Right lung (tissue), 5 donors: ENCODE data around the gene TUBAL3. TPM values are rescaled to one million over a fixed set of nuclear protein-coding genes. Genes with fewer than 3 reads are reported as not detected.
"Not testable (repeated sequence)": the region's sequence is repeated elsewhere in the genome, so short reads cannot be mapped to it uniquely, and the experiment has no call there.

ENCODE experiments used
- DNase-seq, 2 donors: peaks; one replicate each; pipeline ENCODE4 v3.0.0-alpha.2; 2013
- polyA plus RNA-seq, 5 donors: library from polyadenylated mRNA; unstranded; fragments of 120-200 nt; gene quantifications; one replicate each; pipeline versions ENCODE4 v1.2.1 to v1.2.3, GENCODE V29; 2013; ENCODE audit warnings: inconsistent platforms in 1 of 5, low replicate concordance in 1 of 5; ENCODE audit not compliant: insufficient read length in 5 of 5, insufficient read depth in 1 of 5

Gene TUBAL3
- polyA plus RNA-seq, 5 donors, result 0.09 TPM; not detected in 4

DNA sequence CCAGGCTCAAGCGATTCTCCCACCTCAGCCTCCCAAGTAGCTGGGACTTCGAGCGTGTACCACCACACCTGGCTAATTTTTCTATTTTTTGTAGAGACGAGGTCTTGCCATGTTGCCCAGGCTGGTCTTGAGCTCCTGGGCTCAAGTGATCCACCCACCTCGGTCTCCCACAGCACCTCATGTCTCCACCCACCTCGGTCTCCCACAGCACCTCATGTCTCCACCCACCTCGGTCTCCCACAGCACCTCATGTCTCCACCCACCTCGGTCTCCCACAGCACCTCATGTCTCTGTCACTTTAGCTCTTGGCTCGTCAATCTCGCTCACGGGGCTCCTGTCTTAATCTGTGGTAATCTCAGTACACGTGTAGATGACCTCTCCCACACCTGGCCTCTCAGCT, 24.2 kb downstream of the TUBAL3 start:
- DNase-seq, result not testable (repeated sequence)

- not testable (repeated sequence) for DNase-seq
These were observed 25.4 kb downstream of the TUBAL3 start for GRCh38 chr10:5379202-5379601.

DNA sequence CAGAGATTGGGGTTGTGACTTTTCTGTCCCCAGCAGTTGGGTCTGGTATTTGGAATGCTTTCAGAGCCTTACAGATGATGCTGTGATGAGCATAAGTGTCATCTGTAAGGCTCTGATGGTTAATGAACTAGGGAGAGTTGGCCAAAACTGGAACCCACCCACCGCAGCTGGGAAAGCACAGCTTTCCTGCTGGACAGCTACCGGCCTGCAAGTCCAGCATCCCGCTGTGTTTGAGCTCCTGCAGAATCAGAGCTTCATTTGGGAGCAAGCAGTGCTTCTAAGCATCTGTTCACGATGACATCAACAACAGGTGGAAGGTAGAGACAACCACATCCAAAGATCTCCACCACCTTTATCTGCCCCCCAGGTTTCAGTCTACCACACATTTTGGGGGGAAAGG, 28.2 kb downstream of the TUBAL3 start:
- DNase-seq, result no peak

- no peak for DNase-seq
These were observed 30.6 kb downstream of the TUBAL3 start for GRCh38 chr10:5373891-5374611.

DNA sequence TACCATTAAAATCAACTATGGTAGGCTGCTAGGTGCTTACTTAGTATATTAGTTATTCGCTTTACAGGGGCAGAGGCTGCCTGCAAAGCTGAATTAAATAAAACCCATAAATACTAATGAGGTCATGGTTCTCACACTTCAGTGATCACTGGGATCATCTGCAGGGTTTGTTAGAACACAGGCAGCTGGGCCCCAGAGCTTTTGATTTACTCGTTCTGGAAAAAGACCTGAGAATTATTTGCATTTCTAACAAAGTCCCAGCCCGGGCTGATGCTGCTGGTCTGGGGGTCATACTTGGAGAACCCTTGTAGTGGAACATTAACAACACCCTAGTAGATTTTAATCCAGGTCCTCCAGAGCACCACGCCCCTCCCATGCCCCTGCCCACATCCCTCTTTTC, 31.3 kb downstream of the TUBAL3 start:
- no peak for DNase-seq

DNA sequence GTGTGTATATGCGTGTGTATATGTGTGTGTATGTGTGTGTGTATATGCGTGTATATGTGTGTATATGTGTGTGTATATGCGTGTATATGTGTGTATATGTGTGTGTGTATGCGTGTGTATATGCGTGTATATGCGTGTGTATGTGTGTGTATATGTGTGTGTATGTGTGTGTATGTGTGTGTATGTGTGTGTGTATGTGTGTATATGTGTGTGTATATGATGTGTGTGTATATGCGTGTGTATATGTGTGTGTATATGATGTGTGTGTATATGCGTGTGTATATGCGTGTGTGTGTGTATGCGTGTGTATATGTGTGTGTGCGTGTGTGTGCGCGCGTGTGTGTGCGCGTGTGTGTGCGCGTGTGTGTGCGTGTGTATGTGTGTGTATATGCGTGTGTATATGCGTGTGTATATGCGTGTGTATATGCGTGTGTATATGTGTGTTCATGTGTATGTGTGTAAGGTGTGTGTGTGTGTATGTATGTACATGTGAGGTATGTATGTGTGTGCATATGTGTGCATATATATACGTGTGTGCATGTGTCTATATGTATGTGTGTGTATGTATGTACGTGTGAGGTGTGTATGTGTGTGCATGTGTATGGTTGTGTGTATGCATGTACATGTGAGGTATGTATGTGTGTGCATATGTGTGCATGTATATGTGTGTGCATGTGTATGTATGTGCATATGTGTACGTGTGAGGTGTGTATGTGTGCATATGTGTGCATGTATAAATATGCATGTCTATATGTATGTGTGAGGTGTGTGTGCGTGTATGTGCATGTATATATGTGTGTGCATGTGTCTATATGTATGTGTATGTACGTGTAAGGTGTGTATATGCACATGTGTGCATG, 33.9 kb downstream of the TUBAL3 start:
- no peak for DNase-seq

GRCh38 chr10:5369362-5370158, 35.1 kb downstream of the TUBAL3 start:
- DNase-seq, result no peak

DNA sequence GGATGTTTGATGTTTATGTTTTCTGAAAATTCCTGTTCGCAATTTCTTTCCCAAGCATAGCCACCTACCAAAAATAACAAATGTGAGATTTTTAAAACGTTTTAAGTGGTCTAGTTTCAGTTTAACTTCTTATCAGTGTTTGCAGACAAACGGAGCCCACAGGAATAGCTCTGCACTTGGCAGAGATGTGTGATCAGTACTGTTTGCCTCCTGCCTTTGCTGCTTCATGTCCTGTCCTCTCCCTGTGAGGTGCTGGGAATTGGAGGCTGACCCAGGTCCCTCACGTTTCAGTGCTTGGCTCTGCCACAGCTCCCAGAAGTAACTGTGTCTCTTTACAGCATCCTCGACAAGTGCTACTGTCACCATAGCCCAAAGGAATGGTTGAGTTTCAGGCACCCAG, 38.7 kb downstream of the TUBAL3 start:
- DNase-seq, result no peak

DNA sequence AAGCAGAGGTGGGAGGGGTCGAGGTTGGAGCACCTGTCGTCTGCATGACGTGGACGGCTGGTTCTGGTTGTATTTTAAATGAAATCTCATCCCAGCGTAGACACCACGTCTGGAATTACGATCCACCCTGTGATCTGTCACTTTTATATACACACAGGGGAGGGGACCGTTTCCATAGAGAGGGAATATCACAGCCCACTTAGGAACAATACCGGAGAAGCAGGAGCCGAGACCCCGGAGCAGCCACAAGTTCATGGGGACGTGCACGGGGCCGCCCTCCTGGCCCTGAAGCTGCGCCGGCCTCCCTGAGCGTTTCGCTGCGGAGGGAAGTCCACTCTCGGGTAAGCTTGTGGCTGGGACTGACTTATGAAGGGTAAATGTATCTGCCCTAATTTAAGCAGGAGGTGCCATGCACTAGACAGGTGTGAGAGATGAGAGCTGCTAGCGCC, 39.7 kb downstream of the TUBAL3 start, which contains the start of gene UCN3:
Gene UCN3 (plus strand): TSS at position 77 of the 449 bp plus-strand sequence. CDS start 8,755 bp downstream, outside the sequence.
- DNase-seq, result no peak

GRCh38 chr10:5364374-5364773, 40.3 kb downstream of the TUBAL3 start:
- no peak for DNase-seq

DNA sequence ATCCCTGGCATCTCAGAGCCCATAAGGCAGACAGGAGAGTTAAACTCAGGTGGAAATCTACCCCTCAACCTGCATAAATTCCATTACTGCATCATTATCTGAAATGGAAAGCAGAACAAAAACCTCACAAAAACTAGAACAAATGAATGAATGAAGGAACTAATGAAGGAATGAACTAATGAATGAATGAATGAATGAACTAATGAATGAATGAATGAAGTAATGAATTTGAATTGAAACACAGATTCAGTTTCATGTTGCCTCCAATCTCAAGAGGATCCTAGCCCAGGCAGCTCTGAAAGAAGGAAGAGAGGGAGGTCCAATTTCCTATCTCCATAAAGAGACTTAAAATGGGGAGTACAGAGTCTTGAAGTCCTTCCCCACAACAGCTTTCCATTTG, 41.8 kb downstream of the TUBAL3 start:
- DNase-seq, result no peak

DNA sequence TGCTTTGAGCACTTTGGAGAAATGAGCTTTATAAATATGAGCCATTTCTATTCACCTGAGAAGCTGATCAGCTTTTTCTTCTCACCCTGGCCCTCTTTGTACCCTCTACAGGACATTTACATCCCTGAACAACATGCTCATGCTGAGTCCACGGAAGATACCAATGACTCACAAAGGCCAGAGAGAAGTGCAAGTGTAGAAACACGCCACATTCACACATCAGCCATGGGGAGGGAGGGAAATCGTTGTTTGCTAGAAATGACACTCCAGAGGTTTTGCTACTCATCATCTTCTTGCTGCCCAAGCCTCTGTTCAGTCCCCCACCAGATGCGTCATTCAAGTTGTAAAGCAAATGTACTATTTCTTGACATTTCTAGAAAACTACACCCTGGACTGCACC, 42.7 kb downstream of the TUBAL3 start:
- no peak for DNase-seq

- no peak for DNase-seq
These were observed 44.2 kb downstream of the TUBAL3 start for GRCh38 chr10:5360318-5360915.

- no peak for DNase-seq
These were observed 48.3 kb downstream of the TUBAL3 start for GRCh38 chr10:5356302-5356763.

GRCh38 chr10:5355594-5356301, 48.9 kb downstream of the TUBAL3 start:
- no peak for DNase-seq

DNA sequence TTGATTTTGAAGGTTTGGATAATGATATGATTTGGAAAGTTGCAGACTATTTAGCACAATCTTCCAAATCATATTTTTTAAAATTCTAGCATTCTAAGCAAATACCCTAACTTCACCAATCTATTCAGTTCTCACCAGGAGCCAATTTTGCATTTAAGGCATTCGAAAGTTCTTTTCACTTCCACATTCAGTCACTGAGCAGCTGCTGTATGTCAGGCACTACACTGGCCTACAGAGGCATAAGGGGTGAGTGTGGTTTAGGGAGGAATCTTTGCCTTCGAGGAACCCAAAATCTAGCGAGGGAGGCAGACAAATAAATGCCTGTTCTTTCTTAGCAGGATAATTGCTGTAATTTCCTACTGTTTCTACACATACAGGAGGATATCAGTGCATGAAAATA, 50.6 kb downstream of the TUBAL3 start:
- DNase-seq, result no peak

DNA sequence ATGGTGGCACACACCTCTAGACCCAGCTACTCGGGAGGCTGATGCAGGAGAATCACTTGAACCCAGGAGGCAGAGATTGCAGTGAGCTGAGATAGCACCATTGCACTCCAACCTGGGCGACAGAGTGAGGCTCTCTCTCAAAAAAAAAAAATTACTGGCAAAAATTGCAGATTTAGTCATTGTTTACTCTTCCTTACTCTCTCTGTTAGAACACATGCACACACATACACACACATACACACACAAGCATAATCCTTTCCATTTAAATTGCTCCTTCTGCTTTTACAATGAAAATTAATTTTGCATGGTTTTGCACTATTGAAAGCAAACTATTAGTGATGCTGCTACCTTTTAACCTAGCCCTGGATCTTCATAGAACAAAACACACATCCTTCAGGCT, 55.3 kb downstream of the TUBAL3 start:
- DNase-seq, result no peak

DNA sequence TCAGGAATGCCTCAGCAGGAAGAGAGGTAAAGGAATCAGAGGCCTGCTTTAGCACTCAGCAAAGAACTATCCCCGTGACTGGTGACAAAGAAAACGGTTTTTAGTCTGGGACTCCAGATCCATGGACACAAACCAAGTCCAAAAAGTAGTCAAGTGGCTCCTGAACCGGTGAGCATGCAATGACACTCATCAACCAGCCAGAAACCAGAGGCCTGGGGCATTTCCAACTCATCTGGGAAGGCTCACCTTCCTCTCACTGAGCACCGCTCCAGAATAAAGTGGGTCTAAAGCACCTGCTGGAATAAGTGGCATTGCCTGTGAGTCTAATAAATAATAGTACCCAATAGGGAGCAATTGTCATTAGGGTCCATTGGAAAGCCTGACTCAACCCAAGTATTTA, 57.7 kb downstream of the TUBAL3 start:
- no peak for DNase-seq

GRCh38 chr10:5344746-5345145, 59.9 kb downstream of the TUBAL3 start:
- DNase-seq, result no peak

- DNase-seq, result no peak
These were observed 60.6 kb downstream of the TUBAL3 start for GRCh38 chr10:5343979-5344378.

- no peak for DNase-seq
These were observed 61.1 kb downstream of the TUBAL3 start for GRCh38 chr10:5343561-5343960.
